DMS153 treated with DMSO at 0.1 percent for 48 hours (cell line): ENCODE measurements around the gene HOTAIR.

Experiments
- DNase-seq: peaks from one replicate; lab custom pipeline; 2025; ENCODE audit not compliant: unreplicated experiment; lab: John Stamatoyannopoulos, UW

The HOTAIR gene

GRCh38 chr12:53963005-53963404 lies 11.7 kb downstream of the HOTAIR start:
- DNase-seq: no peak

GRCh38 chr12:53961025-53961761 lies 13.6 kb downstream of the HOTAIR start:
- no peak for DNase-seq

GRCh38 chr12:53960187-53961024 lies 14.3 kb downstream of the HOTAIR start:
- no peak for DNase-seq

- no peak for DNase-seq
These were observed 15.4 kb downstream of the HOTAIR start for GRCh38 chr12:53959314-53959713.

- DNase-seq: no peak
These were observed 16.6 kb downstream of the HOTAIR start for GRCh38 chr12:53958128-53958527.

GRCh38 chr12:53956914-53957536 lies 17.7 kb downstream of the HOTAIR start:
- DNase-seq: no peak

- no peak for DNase-seq
These were observed 18.4 kb downstream of the HOTAIR start for GRCh38 chr12:53956251-53956887.

GRCh38 chr12:53955776-53956250 lies 18.9 kb downstream of the HOTAIR start:
- no peak for DNase-seq

- DNase-seq: no peak
These were observed 19.5 kb downstream of the HOTAIR start for GRCh38 chr12:53955036-53955775.

GRCh38 chr12:53954694-53955035 lies 20.1 kb downstream of the HOTAIR start, which contains the start of gene HOXC12:
TSS of gene HOXC12 (plus strand) at chr12:53954903. CDS start at chr12:53954930, 27 bp downstream.
- DNase-seq: no peak

- no peak for DNase-seq
These were observed 20.7 kb downstream of the HOTAIR start for GRCh38 chr12:53953831-53954693.

GRCh38 chr12:53952871-53953734 lies 21.7 kb downstream of the HOTAIR start:
- no peak for DNase-seq

GRCh38 chr12:53952335-53952694 lies 22.4 kb downstream of the HOTAIR start:
- no peak for DNase-seq

- no peak for DNase-seq
These were observed 23.0 kb downstream of the HOTAIR start for GRCh38 chr12:53951577-53952334.

GRCh38 chr12:53950789-53951576 lies 23.8 kb downstream of the HOTAIR start:
- no peak for DNase-seq

GRCh38 chr12:53950437-53950773 lies 24.3 kb downstream of the HOTAIR start:
- DNase-seq: no peak
